GM23338 (cell line): ENCODE results near the gene PHF23. TPM values are rescaled to one million over a fixed set of nuclear protein-coding genes. Genes with fewer than 3 reads are reported as not detected.

Experiments
- ATAC-seq: fragments of 200-7000 bp; cut with Tn5 transposase; 3 replicates; pipeline ENCODE4 v1.9.1; 2020
- DNase-seq: peaks from one replicate; pipeline ENCODE4 v3.0.0-alpha.2; 2015; ENCODE audit warnings: low spot score
- H2AFZ ChIP-seq: fragments of 200-600 bp; sonication (generic); 2 replicates; pipeline ENCODE4 v1.8.0; 2016; ENCODE audit warnings: antibody characterized with exemption, mild to moderate bottlenecking, moderate library complexity
- H3F3A ChIP-seq: fragments of 200-600 bp; sonication (generic); replicated peaks from 2 replicates; pipeline ENCODE4 v1.8.0; 2017; ENCODE audit warnings: antibody characterized with exemption, mixed run types, low read depth
- H3K27ac ChIP-seq: fragments of 200-600 bp; sonication (generic); 2 replicates; pipeline ENCODE4 v1.6.1; 2016; ENCODE audit warnings: low read depth
- H3K27me3 ChIP-seq: fragments of 200-600 bp; sonication (generic); 2 replicates; pipeline ENCODE4 v1.8.0; 2016; ENCODE audit warnings: mild to moderate bottlenecking, mixed run types, moderate library complexity; ENCODE audit not compliant: insufficient read depth
- H3K36me3 ChIP-seq: fragments of 200-600 bp; sonication (generic); 2 replicates; pipeline ENCODE4 v1.8.0; 2016; ENCODE audit warnings: mild to moderate bottlenecking; ENCODE audit not compliant: insufficient read depth
- H3K4me1 ChIP-seq: fragments of 200-600 bp; sonication (generic); 2 replicates; pipeline ENCODE4 v1.8.0; 2016; ENCODE audit warnings: mild to moderate bottlenecking, moderate library complexity; ENCODE audit not compliant: insufficient read depth
- H3K4me2 ChIP-seq: fragments of 200-600 bp; sonication (generic); 2 replicates; pipeline ENCODE4 v1.7.1; 2017; ENCODE audit warnings: mixed run types
- H3K4me3 ChIP-seq: fragments of 200-600 bp; sonication (generic); 2 replicates; pipeline ENCODE4 v1.6.1; 2016; ENCODE audit warnings: mixed run types
- H3K79me2 ChIP-seq: fragments of 200-600 bp; sonication (generic); replicated peaks from 2 replicates; pipeline ENCODE4 v1.8.0; 2017; ENCODE audit warnings: mild to moderate bottlenecking; ENCODE audit not compliant: insufficient read depth
- H3K9me2 ChIP-seq: fragments of 200-600 bp; sonication (generic); 2 replicates; pipeline ENCODE4 v1.8.0; 2017; ENCODE audit not compliant: insufficient read depth
- H4K20me1 ChIP-seq: fragments of 200-600 bp; sonication (generic); replicated peaks from 2 replicates; pipeline ENCODE4 v1.8.0; 2017; ENCODE audit warnings: mild to moderate bottlenecking; ENCODE audit not compliant: insufficient read depth
- H3K27ac Mint-ChIP-seq: 2 replicates; pipeline ENCODE4 v1.8.0; 2020; ENCODE audit warnings: inconsistent platforms, mild to moderate bottlenecking, moderate library complexity, mixed read lengths
- H3K27me3 Mint-ChIP-seq: 3 replicates; pipeline ENCODE4 v1.8.0; 2022; ENCODE audit warnings: low read depth, mild to moderate bottlenecking, moderate library complexity, mixed read lengths, inconsistent platforms; ENCODE audit not compliant: insufficient read depth, poor library complexity
- H3K36me3 Mint-ChIP-seq: 3 replicates; pipeline ENCODE4 v1.8.0; 2021; ENCODE audit warnings: low read depth, mild to moderate bottlenecking, inconsistent platforms, moderate library complexity, mixed read lengths
- H3K4me1 Mint-ChIP-seq: 3 replicates; pipeline ENCODE4 v1.8.0; 2020; ENCODE audit warnings: mild to moderate bottlenecking, inconsistent platforms, mixed read lengths
- H3K4me3 Mint-ChIP-seq: 3 replicates; pipeline ENCODE4 v1.8.0; 2021; ENCODE audit warnings: moderate library complexity, mild to moderate bottlenecking, inconsistent platforms, mixed read lengths
- H3K9me3 Mint-ChIP-seq: 3 replicates; pipeline ENCODE4 v1.8.0; 2020; ENCODE audit warnings: moderate library complexity, mild to moderate bottlenecking, inconsistent platforms, mixed read lengths
- CTCF ChIP-seq, 2 experiments: fragments of 200-600 bp in 1 of 2; sonication (generic) in 1 of 2; conservative IDR thresholded peaks; 2 replicates each; pipeline versions ENCODE4 v1.5.1 to v1.6.1; 2016 to 2017; ENCODE audit warnings: antibody characterized with exemption in 2 of 2, low read depth in 2 of 2, mild to moderate bottlenecking in 2 of 2, moderate library complexity in 1 of 2
- EZH2 ChIP-seq: fragments of 200-600 bp; sonication (generic); IDR thresholded peaks from one replicate; pipeline ENCODE4 v1.8.0; 2017; ENCODE audit warnings: antibody characterized with exemption, mild to moderate bottlenecking, low read depth; ENCODE audit not compliant: unreplicated experiment
- EZH2phosphoT487 ChIP-seq: fragments of 200-600 bp; sonication (generic); IDR thresholded peaks from one replicate; pipeline ENCODE4 v1.8.1; 2018; ENCODE audit warnings: antibody characterized with exemption; ENCODE audit not compliant: unreplicated experiment
- JUNB ChIP-seq: IDR thresholded peaks from one replicate; pipeline ENCODE4 v1.6.1; 2016; ENCODE audit warnings: antibody characterized with exemption; ENCODE audit not compliant: unreplicated experiment
- POLR2AphosphoS5 ChIP-seq: IDR thresholded peaks from 2 replicates; pipeline ENCODE4 v1.6.1; 2016; ENCODE audit warnings: antibody characterized with exemption, low read depth
- REST ChIP-seq: IDR thresholded peaks from one replicate; pipeline ENCODE4 v1.6.1; 2018; ENCODE audit warnings: antibody characterized with exemption; ENCODE audit not compliant: unreplicated experiment
- ZNF331 ChIP-seq: fragments of 250-450 bp; sonication (Bioruptor Pico); IDR thresholded peaks from 2 replicates; pipeline ENCODE4 v1.5.0; 2020; ENCODE audit warnings: low read depth, mild to moderate bottlenecking, moderate library complexity
- ZNF462 ChIP-seq: fragments of 250-450 bp; sonication (Bioruptor Pico); IDR thresholded peaks from 2 replicates; pipeline ENCODE4 v1.5.0; 2020; ENCODE audit warnings: mild to moderate bottlenecking, moderate library complexity
- polyA plus RNA-seq: library from polyadenylated mRNA; unstranded; fragments of >200 nt; fragmentation: Nextera tagmentation; extraction: Ambion mirVana; gene quantifications from 2 replicates; pipeline ENCODE4 v1.2.1, GENCODE V29; 2016
- total RNA-seq: library from RNA; depleted of rRNA; stranded (reverse); fragments of >200 nt; shearing (Covaris generic); gene quantifications from 2 replicates; pipeline ENCODE4 v1.2.3, GENCODE V29; 2014

The PHF23 gene
- total and polyA plus RNA-seq, 2 experiments from 2014 or later = 35.4 to 51.0 TPM

- peaks cover 5% of the 10 kb centered on the region; the same call in 1 of the 2 replicates for H3K36me3 ChIP-seq
- H3K4me3 Mint-ChIP-seq = peak within 1 kb of the TSS; percentile 59
- peak within 1 kb of the TSS; percentile 76 for H2AFZ ChIP-seq
- H3K79me2 ChIP-seq = no peaks in the 10 kb centered on the region
- H3K4me1 ChIP-seq = peaks cover 13% of the 10 kb centered on the region; the same call in 1 of the 2 replicates
- H4K20me1 ChIP-seq = peaks cover 3% of the 10 kb centered on the region; the same call in 1 of the 2 replicates
- H3K27me3 ChIP-seq = peaks cover 10% of the 10 kb centered on the region
- no peak within 1 kb of the TSS for H3K27ac ChIP-seq
- TF ChIP-seq JUNB (no peak), REST (no peak), CTCF (conservative IDR thresholded peaks at IDR 0.05; ENCODE audit: low read depth in 2 of 2) (no peak), ZNF462 (no peak), POLR2AphosphoS5 (no peak), EZH2 (no peak), EZH2phosphoT487 (no peak), ZNF331 (CRISPR knock-in tag) (no peak)
- H3K4me1 Mint-ChIP-seq = peaks cover 24% of the 10 kb centered on the region
- H3K4me2 ChIP-seq = peak within 1 kb of the TSS; percentile 86
- H3F3A ChIP-seq = peaks cover 15% of the 10 kb centered on the region; the same call in 1 of the 2 replicates
- peaks cover 5% of the 10 kb centered on the region for H3K36me3 Mint-ChIP-seq
- H3K27ac Mint-ChIP-seq = no peak within 1 kb of the TSS
- peak; percentile 99 for DNase-seq
- no peaks in the 10 kb centered on the region for H3K9me2 ChIP-seq
- ATAC-seq = peak; percentile 71
- peaks cover 17% of the 10 kb centered on the region for H3K27me3 Mint-ChIP-seq
- peak within 1 kb of the TSS; percentile 89 for H3K4me3 ChIP-seq
- no peaks in the 10 kb centered on the region; the same call in 2 of the 3 replicates for H3K9me3 Mint-ChIP-seq
Measured at GRCh38 chr17:7281074-7281952, 42.1 kb upstream of the PHF23 start, which contains the start of gene SLC2A4. SLC2A4 (plus strand) TSS chr17:7281718; CDS start chr17:7281935, 217 bp downstream.
